MV-4-11 (cell line): ENCODE measurements around the gene DUSP8.
"Not testable (repeated sequence)": the region's sequence is repeated elsewhere in the genome, so short reads cannot be mapped to it uniquely, and the experiment has no call there.

Experiments
- DNase-seq: peaks from one replicate; lab custom pipeline; 2025; lab: John Stamatoyannopoulos, UW

DUSP8 gene

DNA sequence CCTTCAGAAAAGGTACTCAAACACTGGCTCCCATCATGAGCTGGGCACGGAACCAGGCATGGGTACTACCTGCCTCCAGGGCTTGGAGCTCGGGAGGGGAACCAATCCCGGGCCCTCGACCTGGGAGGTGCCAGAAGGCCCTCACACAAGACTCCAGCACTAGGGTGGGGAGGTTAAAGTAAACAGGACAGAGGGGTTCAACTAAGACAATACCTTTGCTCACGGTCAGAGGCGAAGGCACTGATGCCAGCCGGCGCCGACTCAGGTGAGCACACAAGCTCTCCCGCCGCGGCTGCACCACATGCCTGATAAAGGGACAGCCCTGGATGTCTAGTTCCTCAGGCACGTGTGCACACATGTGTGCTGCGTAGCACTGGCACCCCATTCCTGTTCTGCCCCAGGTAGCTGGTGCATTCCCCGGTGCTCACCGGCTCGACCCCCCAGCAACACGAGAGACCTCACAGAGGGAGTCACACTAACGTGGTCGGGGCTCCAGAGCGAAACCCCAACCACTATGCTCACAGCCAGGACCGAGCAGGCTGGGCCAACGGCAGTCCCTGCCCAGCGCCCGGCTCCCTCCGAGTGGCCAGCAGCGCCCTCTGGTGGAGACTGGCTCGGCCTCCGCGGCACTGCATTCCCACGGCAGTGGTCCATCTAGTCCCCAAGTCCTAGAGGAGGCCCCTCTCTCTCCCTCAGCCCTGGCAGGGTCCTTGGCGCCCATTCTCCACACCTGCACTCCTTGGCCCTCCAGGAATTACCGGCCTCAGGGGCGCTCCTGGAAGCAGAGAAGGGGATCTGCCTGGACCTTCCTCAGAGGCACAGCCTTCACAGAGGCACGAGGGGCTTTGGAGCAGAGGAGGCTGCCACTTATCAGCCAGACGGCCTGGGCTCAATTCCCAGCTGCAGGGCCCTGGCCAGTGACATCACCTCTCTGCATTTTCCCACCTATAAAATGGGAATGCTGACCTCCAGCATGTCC, 56.7 kb downstream of the DUSP8 start:
- peak; percentile 9 for DNase-seq

DNA sequence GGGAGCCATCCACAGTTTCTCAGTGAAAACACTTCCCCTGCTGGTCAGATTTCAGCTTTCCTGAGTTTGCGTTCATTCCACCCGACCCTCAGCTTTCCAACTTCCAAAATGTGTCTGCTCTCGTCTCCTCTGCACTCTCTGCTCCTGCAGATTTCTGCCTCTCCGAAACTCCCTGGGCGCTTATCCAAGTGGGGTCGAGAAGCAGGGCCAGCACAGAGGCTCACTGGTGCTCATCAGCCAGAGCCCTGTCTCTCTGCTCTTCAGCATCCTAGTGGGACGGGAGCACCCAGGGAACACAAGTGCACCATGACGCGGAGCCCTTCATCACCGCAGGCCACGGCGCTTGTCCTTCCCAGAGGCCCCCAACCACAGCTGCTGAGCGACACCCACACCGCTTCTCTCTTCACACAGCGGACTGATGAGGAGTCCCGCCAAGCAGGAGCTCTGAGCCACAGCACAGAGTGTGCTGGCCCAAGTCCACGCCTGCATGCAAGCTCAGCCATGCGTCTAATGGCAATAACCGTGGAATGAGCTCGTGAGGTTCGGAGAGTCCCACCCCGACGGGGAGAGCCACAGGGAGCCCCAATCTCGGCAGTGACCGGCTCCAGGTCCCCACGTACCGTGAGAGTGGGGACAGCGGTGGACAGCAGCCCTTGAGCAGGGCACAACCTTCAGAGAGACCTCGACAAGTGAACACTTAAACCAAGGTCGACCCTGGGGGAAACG, 57.6 kb downstream of the DUSP8 start:
- no peak for DNase-seq

DNA sequence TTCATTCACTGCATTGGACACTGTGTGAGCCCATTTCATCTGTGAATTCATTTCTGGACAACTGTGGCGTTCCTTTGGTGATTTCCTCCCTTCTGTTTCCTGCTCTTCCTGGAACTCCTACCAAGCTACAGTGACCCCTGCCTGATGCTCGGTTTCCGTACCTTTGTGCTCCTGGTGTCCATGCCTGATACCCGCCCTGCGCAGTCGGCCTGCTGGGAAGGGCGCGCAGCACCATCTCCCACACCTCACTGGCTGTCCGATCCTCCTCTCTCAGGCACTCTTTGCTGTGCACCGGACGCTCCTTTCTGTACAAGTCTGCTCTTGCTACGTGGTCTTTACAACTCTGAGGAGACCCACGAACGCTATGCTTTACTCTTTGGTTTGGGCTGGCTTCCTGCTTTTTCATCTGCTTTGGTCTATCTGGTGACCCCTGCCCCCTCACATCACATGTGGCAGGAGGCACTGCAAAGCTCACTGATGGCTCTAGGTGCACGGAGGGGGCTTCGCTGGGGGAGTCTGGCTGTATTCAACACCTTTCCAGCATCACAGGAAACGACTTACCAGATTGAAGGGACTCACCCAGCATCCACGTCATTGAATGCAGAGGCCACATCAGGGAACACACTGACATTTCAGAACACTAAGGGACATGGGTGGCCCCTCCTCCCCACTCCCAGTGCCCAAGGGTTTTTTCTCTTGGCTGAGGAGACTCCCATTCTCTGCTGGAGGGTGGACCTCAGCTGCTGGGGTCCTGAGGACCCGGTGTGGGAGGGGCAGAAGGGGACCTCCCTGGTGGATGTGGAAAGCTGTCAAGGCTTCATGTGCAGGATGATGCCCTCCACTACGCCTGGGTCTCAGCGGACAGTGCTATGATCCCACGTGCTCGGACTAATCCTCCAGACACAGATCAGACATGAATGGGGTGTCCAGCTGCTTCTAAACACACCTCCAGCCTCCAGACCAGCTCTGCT, 58.5 kb downstream of the DUSP8 start:
- DNase-seq = no peak

DNA sequence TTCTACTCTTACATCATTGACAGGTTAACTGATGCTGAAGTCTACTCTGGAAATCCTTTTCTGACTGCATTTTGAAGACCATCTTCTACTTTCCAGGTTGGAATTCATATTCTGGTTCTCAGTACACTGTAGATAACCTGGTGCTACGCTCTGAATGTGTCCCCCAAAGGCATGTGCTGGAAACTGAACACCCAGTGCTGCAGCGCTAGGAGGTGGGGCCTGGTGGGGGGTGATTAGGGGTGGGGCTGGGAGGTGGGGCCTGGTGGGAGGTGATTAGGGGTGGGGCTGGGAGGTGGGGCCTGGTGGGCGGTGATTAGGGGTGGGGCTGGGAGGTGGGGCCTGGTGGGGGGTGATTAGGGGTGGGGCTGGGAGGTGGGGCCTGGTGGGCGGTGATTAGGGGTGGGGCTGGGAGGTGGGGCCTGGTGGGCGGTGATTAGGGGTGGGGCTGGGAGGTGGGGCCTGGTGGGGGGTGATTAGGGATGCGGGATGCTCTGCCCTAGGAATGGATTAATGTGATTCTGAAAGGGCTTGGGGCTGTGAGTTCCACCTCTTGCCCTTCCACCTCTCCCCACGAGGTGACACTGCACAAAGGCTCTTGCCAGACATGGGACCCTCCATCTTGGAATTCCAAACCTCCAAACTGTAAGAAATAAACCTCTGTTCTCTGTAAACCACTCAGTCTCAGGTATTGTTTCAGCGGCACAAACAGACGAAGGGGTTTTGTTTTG, 59.4 kb downstream of the DUSP8 start:
- not testable (repeated sequence) for DNase-seq

DNA sequence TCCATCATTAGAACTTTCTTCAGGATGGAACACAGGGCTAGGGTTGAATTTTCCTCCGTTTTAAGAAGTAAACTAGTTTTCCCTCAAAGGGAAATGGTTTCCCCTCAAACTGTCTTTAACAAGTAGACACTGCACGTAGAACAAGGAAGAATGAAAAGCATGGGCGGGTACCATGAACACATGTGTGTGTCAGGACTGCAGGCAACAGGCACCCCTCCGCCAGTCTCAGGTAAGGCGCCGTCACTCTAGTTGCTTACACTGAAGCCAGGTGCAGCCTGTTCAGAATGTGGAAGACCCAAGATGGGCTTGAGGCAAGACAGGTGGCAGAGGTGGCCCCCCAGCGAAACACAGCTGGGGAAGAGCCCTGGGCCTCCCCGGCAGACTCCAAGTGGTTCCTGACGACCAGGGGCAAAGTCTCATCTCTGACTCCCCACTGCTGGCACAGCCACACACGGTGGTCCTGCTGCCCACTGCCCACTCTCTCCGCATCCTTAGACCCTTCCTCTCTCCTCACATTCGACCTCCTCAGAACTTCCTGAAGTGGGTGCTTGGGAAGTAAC, 60.1 kb downstream of the DUSP8 start:
- DNase-seq = no peak

DNA sequence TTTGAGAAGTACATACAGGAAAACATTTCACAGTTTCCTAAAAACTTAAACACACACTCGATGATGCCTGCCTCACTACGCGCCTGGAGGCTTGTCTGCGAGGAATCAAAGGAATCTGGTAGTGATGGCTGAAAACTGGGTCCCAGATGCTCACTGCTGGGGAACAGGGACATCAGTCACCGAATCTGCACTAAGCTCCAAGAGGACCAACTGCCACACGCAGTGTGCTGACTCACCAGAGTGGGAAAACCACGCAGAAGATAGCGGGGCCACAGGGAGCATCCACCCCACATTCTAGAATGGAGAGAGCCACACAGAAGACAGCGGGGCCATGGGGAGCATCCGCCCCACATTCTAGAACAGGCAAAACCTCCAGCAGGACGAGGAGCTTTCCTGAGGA, 61.1 kb downstream of the DUSP8 start:
- no peak for DNase-seq

DNA sequence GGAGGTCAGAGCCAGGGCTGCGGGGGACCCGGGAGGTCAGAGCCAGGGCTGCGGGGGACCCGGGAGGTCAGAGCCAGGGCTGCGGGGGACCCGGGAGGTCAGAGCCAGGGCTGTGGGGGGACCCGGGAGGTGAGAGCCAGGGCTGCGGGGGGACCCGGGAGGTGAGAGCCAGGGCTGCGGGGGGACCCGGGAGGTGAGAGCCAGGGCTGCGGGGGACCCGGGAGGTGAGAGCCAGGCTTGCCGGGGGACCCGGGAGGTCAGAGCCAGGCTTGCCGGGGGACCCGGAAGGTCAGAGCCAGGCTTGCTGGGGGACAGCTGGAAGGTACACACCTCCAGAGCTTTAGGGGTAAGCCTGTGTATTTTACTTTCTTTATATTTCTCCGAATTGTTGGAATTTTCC, 61.7 kb downstream of the DUSP8 start:
- not testable (repeated sequence) for DNase-seq

DNA sequence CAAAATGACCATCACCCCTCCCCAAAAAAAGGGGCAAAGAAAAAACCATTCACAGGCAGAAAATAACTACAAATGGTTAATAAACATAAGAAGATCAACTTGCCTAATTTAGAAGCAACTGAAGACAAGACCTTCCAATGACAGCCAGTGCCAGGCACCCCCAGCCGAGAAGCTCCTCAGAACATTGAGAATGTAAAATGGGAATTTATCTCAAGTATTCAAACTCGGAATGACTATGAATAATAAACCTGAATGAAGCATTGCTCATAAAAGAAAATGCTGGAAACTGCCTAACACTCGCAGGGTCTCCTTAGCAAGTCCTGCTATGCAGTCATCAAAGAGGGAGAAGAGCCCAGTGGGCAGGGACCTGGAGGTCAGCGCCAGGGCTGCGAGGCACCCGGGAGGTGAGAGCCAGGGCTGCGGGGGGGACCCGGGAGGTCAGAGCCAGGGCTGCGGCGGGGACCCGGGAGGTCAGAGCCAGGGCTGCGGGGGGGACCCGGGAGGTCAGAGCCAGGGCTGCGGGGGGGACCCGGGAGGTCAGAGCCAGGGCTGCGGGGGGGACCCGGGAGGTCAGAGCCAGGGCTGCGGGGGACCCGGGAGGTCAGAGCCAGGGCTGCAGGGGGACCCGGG, 62.3 kb downstream of the DUSP8 start:
- DNase-seq = no peak

DNA sequence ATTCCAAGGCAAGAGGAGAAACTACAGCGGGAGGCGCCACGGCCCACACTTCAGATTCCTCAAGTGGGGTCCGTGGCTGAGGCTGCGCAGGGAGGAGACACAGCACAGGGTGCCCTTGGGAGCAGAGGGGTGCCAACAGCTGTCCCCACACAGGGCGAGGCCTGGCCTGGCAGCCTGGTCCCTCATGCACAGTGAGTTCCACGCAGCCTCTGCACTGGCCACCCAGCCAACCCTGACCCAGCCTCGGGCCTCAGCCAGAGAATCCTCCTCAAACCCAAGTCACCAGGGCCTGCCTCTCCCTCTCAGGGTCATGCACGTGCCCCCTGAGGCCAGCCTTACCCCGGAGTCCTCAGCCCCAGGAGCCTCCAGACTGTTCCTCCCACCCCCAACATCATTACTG, 63.1 kb downstream of the DUSP8 start:
- no peak for DNase-seq

DNA sequence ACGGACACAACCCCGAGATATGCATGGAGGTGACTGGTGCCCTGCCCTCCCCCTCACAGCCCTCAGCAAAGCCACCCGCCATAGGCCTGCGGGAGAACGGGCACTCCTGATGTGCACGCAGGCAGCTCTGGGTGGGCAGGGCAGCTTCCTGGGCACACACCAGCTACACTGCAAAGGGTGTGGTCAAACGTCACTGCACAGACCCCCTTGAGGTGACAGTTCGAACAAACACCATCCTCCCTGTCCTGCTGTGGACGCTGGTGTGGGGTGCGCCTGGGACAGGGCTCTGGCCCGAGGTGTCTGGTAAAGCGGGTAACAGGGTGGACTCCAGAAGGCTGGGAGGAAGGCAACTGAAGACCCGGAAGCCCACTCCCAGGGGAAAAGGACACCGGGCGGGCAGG, 63.6 kb downstream of the DUSP8 start:
- DNase-seq = no peak

DNA sequence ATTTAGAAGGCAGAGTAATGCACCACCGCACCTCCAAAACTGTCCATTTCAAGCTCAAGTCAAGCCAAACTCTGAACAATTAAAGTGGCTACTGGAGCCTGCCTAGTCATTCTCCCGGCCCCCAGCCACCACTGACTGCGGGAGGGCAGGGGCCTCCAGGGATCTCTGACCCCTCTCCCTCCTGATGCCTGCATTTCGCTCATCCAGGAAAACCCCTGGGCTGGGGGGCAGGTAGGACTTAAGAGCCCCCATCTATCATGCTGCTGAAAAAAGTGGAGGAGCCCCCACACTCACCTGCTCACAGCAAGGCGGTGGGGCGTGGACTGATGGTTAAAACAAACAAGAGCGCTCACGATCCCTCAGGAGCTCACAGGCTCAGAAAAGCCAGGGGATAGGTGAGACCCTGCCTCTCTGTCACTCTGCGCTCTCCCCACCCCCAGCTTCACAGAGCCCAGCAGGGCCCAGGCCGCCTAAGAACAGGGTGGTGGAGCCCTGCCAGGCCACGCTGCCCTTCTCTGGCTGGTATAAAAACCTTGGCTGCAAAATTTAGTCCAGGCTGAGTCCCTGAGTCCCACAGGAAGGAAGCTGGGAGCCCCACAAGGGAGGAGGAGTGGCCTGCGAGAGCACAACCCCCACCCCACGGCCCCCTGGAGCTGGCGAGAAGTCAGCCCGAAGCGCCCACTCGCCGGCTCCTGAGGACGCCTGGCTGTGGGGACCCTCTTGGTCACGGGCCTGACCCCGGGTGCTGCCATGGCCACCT, 64.5 kb downstream of the DUSP8 start:
- no peak for DNase-seq

DNA sequence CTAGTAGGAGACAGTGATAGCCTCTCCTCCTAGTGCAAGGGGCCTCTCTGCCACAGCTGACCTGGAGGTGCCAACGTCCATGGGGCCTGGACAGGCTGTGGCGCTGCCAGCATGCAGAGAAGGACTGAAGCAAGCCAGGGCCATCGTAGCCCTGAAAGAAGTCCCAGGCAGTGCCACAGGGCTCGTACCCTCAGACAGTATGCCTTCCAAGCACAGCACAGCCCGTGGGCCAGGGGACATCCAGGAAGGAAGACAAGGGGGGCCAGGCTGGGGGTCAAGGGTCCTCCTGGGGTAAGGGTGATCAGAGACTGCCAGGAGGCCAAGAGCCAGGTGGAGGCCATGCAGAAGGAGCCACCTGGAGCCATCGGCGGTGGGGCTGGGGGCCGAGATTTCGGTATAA, 65.1 kb downstream of the DUSP8 start:
- DNase-seq = no peak

DNA sequence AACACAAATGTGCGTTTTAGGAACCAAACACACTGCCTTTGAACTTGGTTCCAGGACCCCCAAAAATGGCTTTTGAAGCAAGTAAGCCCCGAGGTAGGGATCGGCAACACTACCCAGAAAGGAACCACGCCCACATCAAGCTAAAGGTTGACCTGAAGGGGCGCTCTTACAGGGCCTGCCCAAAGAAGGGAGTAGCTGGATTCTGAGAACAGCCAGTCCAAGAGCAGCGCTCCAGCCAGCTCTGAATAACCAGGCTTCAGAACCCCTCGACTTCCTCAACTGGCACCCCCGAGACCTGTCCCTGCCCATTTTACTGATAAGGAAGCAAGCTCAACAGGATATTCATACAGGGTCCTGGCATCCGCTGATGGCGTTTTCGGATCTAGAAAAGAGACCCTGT, 66.6 kb downstream of the DUSP8 start:
- DNase-seq = no peak

DNA sequence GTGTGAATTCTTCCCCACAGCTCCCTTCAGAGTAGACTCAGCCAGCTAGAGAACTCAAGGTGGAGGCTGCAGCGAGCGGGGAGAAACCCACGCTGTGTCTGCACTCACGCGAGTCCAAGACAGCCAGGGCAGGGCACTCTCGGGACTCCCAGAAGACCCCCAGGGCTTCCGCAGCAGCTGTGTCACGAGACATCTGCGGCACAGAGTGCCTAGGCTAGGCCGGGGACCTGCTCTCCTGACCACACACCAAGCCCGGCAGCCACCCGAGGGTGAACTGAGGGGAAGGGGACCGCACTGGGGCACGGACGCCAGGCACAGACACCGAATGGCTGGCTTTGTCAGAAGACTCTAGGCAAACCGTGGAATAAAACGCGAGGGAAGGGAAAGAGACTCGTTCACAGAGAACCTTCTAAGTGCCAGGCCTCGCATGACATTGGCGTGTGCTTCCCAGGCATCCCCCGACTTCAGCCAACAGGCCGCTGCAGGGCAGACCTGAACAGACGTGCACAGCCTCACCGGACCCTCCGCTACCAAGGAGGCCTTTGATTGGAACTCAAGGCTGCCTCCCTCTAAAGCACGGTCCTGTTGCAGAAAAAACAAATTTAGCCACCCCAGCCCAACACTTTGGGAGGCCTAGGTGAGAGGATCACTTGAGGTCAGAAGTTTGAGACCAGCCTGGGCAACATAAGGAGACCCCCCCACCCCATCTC, 67.3 kb downstream of the DUSP8 start:
- no peak for DNase-seq

DNA sequence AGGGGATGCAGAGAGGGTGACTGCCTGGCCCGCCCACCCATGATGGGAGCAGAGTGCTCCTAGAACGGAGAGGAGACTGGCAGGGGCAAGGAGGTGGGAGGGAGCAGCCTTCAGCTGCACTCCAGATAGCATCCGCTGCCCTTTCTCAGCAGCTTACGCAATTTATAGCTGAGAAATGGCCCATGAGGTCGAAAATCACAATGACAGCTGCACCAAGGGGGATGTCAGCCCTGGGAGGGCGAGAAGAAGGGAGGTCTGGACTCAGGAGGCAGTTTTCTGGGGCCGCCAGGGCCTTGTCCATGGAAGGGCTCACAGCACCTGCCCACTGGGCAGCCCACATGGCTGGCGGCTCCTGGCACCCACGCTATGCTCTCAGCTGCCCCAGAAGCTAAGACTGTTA, 67.9 kb downstream of the DUSP8 start:
- DNase-seq = no peak
